HEK293T (cell line): ENCODE data around the gene UBL7.

ENCODE experiments used
- ARNT ChIP-seq: fragments of 450-650 bp; IDR thresholded peaks from 2 replicates; pipeline ENCODE4 v1.6.1; 2017; ENCODE audit warnings: mild to moderate bottlenecking
- BHLHE40 ChIP-seq: fragments of 450-650 bp; IDR thresholded peaks from 2 replicates; pipeline ENCODE4 v1.6.1; 2016; ENCODE audit warnings: mild to moderate bottlenecking, moderate library complexity, borderline replicate concordance
- CTBP1 ChIP-seq: fragments of 450-650 bp; IDR thresholded peaks from 2 replicates; pipeline ENCODE4 v1.6.1; 2016; ENCODE audit warnings: borderline replicate concordance
- FOXA1 ChIP-seq: fragments of 450-650 bp; IDR thresholded peaks from 2 replicates; pipeline ENCODE4 v1.6.1; 2016; ENCODE audit warnings: mild to moderate bottlenecking
- FOXK2 ChIP-seq: fragments of 450-650 bp; IDR thresholded peaks from 2 replicates; pipeline ENCODE4 v1.6.1; 2016; ENCODE audit warnings: mild to moderate bottlenecking
- LEF1 ChIP-seq: fragments of 450-650 bp; IDR thresholded peaks from 2 replicates; pipeline ENCODE4 v1.6.1; 2017; ENCODE audit warnings: mild to moderate bottlenecking, borderline replicate concordance
- NFRKB ChIP-seq: fragments of 450-650 bp; IDR thresholded peaks from 2 replicates; pipeline ENCODE4 v1.6.1; 2016; ENCODE audit warnings: mild to moderate bottlenecking, moderate library complexity
- TARDBP ChIP-seq: fragments of 450-650 bp; IDR thresholded peaks from 2 replicates; pipeline ENCODE4 v1.6.1; 2016
- TF ChIP-seq, protein P1 (sequence below): fragments of 450-650 bp; IDR thresholded peaks from 2 replicates; pipeline ENCODE4 v1.6.1; 2016

DNA sequence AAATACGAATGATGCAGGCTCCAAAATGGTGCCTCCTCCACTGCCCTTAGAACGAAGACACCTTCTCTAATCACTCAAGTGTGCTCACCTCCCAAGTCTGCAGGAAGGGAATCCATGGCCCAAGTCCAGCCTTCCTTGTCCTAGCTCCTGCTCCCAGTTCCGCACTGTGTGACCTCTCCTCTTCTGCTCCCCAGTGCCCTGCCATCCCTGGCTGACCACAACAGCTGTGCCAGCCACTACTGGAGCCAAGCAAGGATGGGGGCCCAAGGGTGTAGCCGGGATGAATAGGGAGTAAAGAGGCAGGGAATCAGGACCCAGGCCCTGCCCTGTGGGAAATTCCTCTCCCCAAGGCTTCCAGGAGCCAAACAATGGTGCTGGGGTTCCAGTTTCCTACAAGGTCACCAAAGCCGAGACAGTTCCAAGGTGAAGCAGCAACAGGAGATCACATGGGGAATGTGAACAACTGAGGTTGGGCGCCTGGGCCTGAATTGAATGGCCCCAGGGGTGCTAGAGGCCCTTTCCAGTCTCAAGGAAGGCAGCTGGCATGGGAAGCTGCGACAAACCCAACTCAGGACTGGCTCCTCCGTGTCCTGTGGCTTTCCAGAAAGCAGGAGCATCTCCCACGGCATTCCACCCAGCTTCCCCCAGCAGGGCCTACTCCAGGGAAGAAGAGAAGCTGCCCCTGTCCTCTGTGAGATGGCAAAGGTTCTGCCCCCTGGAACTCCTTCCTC lies 47.4 kb downstream of the UBL7 start:
- TF ChIP-seq ARNT (no peak), TARDBP (no peak), CTBP1 (no peak), BHLHE40 (no peak), NFRKB (no peak), LEF1 (no peak), FOXK2 (no peak), FOXA1 (no peak)
- TF ChIP-seq, protein P1, sequence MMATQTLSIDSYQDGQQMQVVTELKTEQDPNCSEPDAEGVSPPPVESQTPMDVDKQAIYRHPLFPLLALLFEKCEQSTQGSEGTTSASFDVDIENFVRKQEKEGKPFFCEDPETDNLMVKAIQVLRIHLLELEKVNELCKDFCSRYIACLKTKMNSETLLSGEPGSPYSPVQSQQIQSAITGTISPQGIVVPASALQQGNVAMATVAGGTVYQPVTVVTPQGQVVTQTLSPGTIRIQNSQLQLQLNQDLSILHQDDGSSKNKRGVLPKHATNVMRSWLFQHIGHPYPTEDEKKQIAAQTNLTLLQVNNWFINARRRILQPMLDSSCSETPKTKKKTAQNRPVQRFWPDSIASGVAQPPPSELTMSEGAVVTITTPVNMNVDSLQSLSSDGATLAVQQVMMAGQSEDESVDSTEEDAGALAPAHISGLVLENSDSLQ: no peak
